ENCODE results near the gene THSD4. TPM values are rescaled to one million over a fixed set of nuclear protein-coding genes. Genes with fewer than 3 reads are reported as not detected.

Gene THSD4
- total and polyA plus RNA-seq, 9 of the 15 experiments (the other 6 are each of a cell fraction or from before 2014, with no cell fraction given): 0.04 TPM; not detected in 5

- TF ChIP-seq REST (IDR thresholded peaks at IDR 0.05; ENCODE audit: borderline replicate concordance) (peak; percentile 61), REST (CRISPR knock-in tag; IDR thresholded peaks at IDR 0.05; ENCODE audit: low read depth) (no peak), PHF20 (IDR thresholded peaks at IDR 0.05; ENCODE audit: partially characterized antibody) (no peak), SRSF7 (optimal IDR thresholded peaks at IDR 0.05; ENCODE audit: low read depth, low read length) (no peak), ARHGAP35 (IDR thresholded peaks at IDR 0.05; ENCODE audit: partially characterized antibody) (no peak), SRSF9 (IDR thresholded peaks at IDR 0.05; ENCODE audit: borderline replicate concordance, low read depth, low read length) (no peak), ZBTB2 (IDR thresholded peaks at IDR 0.05) (no peak), TEAD2 (tag; IDR thresholded peaks at IDR 0.05) (no peak), NR2F6 (CRISPR knock-in tag; IDR thresholded peaks at IDR 0.05) (no peak), HNRNPL (IDR thresholded peaks at IDR 0.05; ENCODE audit: low read depth, low read length) (no peak), ELF2 (CRISPR knock-in tag; IDR thresholded peaks at IDR 0.05) (no peak), CREBBP (IDR thresholded peaks at IDR 0.05; ENCODE audit: low read depth, low read length) (no peak), CAMTA2 (CRISPR knock-in tag; conservative IDR thresholded peaks at IDR 0.05) (no peak), RB1 (IDR thresholded peaks at IDR 0.05; ENCODE audit: low read depth) (peak; percentile 33; the same call in 1 of the 2 replicates)
- TF ChIP-seq, protein P1, sequence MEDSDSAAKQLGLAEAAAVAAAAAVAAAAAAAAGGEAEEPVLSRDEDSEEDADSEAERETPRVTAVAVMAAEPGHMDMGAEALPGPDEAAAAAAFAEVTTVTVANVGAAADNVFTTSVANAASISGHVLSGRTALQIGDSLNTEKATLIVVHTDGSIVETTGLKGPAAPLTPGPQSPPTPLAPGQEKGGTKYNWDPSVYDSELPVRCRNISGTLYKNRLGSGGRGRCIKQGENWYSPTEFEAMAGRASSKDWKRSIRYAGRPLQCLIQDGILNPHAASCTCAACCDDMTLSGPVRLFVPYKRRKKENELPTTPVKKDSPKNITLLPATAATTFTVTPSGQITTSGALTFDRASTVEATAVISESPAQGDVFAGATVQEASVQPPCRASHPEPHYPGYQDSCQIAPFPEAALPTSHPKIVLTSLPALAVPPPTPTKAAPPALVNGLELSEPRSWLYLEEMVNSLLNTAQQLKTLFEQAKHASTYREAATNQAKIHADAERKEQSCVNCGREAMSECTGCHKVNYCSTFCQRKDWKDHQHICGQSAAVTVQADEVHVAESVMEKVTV (CRISPR knock-in tag; IDR thresholded peaks at IDR 0.05): 0 out of 2 replicates have a peak, but pooled peaks have one; percentile 14
These were observed 687.5 kb downstream of the THSD4 start (continued) for GRCh38 chr15:71802770-71803169.
